GM10847 (cell line): ENCODE results near the gene MICALL1.

Experiments used
- POLR2A ChIP-seq: IDR thresholded peaks from 2 replicates; pipeline ENCODE4 v1.6.1; 2011; ENCODE audit not compliant: insufficient read length; ENCODE audit errors: extremely low read depth

MICALL1 gene

GRCh38 chr22:37967147-37967546 is 61.0 kb downstream of the MICALL1 start:
- TF ChIP-seq POLR2A = no peak

DNA sequence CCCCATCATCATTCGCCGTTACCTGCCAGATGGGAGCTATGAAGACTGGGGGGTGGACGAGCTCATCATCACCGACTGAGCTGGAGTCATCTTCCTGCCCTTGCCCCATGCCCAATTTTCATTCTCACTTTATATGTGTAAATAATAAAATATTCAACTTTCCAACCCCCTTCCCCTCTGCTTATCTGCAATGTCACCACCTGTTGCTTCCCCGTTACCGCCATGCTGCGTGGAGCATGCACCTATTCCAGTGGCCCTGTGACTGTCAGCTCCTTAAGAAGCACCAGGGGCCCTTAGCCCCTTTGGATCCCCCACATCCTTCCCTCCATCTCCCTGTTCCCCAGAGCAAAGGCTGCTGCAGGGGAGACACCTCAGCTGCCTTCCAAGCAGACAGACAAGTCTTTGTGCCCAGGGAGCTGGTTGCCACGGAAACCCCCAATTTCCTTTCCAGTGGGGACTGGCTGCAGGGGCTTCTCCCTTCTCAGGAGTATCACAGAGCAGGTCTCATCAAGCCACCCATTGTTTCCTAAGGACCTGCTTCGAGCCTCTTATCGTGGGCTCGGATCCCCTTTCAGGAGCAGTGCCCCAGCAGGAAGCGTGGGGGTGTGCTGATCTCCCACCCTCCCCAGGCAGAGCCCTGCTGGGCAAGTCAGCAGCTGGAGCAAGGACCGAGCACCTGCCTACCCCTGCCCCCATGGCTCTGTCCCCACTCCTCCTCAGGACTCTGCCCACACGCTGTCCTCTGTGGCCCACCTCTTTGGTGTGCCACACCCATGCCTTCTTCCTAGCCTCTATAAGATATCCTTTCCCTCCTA is 61.7 kb downstream of the MICALL1 start:
- no peak for TF ChIP-seq POLR2A

DNA sequence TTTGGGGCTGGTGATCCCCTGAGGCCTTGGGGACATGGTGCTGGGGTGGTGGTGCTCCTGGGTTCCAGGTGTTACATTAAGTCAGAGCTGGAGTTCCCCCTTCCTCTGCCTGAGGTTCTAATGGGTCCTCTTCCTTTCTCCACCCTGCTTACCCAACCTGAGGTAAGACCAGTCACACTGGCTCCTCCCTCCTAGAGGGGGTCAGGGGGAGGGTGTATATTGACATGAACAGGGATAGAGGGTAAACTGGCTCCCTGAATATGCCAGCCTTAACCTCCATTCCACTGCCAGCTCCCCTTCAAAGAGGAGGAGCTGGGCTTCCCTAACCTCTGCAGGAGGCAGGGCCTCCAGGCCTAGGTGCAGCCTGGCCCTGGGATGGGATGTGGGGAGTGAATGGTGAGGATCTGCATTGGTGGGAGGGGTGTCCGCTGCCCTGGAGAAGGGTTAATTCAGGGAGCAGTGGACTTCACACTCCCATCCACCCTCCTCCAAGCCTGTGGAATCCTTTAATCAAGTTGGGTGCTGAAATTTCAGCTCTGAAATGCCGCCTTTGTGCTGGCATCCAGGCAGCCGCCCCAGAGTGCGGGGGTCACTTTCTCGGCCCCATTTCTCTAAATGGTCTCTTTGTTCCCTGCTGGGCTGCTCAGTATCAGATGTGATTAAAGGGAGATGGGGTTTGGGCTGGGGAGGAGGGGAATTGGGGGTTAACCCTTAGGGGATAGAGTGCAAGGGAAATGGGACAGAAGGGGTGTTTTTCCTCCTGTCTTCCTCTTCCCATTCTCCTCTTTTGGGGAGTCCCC is 62.6 kb downstream of the MICALL1 start:
- no peak for TF ChIP-seq POLR2A

GRCh38 chr22:37970864-37971263 is 64.8 kb downstream of the MICALL1 start:
- TF ChIP-seq POLR2A = no peak

GRCh38 chr22:37971475-37972434 is 65.7 kb downstream of the MICALL1 start:
- TF ChIP-seq POLR2A = no peak

GRCh38 chr22:37972527-37972926 is 66.4 kb downstream of the MICALL1 start:
- no peak for TF ChIP-seq POLR2A

GRCh38 chr22:37973271-37974170 is 67.4 kb downstream of the MICALL1 start:
- no peak for TF ChIP-seq POLR2A

DNA sequence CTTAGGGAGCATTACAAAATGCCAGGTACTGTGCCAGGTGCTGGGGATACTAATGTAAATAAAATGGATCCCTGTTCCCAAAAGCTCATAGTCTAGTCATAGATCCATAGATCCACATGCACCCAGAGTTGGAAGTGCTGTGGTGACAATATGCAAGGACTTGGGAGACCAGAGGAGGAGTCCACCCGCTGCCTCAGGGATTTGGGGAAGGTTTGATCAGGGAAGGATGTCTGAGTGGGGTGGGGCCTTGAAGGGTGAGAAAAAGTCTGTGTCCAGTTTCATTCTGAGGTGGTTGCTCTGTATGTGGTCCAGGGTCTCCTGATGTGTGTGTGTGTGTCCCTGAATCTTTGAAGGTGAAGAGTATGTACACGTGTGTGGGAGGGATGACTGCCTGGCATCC is 69.1 kb downstream of the MICALL1 start:
- TF ChIP-seq POLR2A = no peak

- TF ChIP-seq POLR2A = no peak
These were observed 70.5 kb downstream of the MICALL1 start for GRCh38 chr22:37976547-37976946.

DNA sequence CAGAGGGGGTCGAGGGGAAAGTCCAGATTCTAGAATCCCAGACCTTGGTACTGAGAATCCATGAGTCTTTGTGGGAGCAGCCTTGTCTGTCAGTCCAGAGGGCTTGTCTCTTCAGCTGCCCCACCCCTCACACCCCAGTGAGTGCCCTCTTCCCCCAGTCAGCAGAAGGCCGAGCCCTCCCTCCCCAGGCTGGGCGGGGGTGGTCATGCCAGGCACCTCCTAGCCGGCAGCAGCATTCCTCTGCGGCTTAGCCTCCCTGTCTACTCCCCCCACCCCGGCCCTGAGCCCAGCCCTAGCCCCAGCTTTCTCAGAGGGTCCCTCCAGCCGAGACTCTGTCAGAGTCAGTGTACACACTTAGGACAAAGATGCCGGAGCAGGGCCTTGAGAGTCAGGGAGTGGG is 73.7 kb downstream of the MICALL1 start:
- TF ChIP-seq POLR2A = no peak

DNA sequence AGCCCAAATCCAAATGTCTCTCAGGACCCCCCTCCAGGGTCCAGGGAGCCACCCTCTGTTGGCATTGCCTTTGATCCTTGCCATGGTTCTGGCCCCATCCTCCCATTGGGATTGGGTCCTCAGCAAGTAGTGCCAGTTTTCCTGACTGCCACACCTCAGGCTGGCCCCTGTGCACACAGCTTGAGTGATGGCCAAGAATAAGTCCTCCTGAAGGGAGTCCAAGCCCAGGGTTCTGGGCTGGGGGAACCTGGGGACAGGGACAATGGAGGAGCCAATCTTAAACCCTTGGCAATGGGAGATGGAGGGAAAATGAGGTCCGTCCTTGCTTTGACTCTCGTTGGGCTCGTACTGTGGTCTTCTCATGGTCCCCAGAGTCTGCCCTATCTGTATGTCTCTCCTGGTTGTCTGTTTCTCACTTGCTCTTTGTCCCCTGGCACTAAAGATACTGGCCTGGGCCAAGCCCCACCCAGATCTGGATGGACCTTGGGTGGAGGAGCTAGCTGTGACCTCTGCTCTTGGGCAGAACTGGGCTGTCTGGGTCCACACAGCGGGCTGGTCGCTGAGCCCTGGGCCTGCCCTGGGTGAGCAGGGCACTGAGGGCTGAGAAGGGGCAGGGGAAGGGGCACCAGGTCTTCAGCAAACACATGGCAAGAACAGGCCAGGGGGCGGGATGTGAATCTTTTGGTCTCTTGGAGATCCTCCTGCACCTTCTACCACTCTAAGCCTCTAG is 75.3 kb downstream of the MICALL1 start:
- TF ChIP-seq POLR2A = no peak

DNA sequence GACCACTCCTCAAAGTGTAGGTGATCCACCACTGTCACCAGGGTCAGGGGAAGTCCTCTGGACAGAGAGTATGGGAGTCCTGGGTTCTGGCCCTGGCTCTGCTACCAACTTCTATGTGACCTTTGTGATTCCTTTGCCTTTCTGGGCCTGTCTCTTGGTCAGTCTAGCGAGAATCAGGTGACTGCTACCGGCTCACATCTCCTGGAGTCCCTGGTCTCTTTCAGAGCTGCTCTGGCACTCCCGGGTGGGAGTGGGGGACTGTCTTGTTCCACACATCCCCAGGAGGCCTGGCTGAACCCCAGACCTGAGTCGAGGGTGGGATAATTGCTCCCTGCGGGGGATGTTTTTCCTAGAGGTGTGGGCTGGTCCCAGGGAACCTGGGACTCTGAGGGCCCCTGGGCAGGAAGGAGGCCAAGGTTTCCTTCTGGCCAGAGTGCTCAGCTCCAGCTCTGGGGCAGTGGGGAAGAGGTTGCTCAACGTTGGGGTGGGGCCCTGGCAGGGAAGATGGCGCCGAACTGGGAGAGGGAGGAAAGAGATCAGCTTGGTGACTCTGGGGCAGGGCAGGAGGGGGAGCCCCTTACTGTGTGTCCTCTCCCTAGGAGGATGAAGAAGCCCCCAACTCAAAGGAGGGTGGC is 76.2 kb downstream of the MICALL1 start:
- no peak for TF ChIP-seq POLR2A
